ENCODE results near the gene GDI2. TPM values are rescaled to one million over a fixed set of nuclear protein-coding genes. Genes with fewer than 3 reads are reported as not detected.
"Not testable (repeated sequence)": the region's sequence is repeated elsewhere in the genome, so short reads cannot be mapped to it uniquely, and the experiment has no call there.

GDI2 gene
- polyA plus RNA-seq, 10 donors, result 226 to 309 (median 262) TPM

DNA sequence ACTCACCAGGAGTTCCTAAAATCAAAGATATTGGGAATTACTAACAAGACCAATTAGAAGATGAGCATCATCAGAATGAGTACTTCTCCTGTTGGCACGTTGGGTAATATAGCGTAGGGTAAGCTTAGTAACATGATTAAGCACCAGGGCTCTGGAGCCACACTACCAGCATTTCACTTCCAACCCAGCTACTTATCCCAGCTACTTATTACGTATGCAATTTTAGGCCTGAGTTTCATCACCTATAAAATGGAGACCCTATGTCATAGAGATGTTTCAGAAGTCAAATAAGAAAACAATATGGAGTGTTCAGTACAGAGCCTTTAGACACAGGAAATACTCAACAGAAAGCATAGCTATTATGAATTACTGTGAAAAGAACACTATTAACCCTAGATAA lies 19.0 kb downstream of the GDI2 start:
- no peak for DNase-seq

DNA sequence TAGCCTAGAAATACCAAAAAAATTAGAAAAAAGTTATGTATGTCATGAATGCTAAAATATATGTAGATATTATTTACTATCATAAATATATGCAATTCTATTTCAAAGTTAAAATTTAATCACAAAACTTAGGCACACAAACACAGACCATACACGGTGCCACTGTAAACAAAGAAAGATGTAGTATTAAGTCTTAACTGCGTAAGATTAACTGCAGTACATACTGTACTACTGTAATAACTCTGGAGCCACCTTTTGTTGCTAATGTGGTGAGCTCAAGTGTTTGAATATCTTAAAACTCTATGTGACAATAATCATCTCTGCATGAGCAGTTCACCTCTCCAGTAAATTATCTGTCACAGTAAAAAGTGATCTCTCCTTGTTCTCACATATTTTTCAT lies 23.6 kb downstream of the GDI2 start:
- no peak for DNase-seq

DNA sequence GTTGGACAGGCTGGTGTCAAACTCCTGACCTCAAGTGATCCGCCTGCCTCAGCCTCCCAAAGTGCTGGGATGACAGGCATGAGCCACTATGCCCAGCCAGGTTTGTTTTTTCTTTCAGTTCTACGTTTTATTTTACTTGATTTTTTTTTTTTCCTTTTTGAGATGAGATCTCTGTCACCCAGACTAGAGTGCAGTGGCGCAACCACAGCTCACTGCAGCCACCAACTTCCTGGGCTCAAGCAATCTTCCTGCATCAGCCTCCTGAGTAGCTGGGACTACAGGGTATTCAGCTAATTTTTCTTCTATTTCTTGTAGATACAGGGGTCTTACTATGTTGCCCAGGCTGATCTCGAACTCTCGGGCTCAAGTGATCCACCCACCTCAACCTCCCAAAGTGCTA lies 24.3 kb downstream of the GDI2 start:
- no peak for DNase-seq

DNA sequence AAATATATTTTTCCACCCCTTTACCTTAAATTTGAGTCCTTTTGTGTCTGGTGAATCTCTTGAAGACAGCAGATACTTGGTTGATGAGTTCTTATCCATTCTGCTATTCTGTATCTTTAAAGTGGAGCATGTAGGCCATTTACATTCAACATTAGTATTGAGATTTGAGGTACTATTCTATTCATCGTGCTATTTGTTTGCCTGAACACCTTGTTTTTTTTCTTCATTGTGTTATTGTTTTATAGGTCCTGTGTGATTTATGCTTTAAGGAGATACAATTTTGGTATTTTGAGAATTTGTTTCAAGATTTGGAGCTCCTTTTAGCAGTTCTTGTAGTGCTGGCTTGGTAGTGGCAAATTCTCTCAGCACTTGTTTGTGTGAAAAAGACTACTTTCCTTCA lies 29.9 kb downstream of the GDI2 start:
- DNase-seq, result no peak

DNA sequence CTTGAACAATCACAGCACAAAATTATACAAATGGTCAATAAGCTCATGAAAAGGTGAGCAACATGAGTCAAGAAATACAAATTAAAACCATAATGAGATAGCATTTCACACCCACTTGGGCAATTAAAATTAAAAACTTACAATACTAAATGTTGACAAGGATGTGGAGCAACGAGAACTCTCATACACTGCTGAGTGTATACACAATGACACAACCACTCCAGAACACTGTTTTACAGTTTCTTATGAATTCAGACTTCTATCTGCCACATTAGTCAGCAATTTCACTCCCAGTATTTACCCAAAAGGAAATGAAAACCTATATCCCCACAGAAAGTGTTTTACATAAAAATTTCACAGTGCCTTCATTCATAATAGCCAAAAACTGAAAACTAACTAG lies 31.1 kb downstream of the GDI2 start:
- DNase-seq, result no peak

DNA sequence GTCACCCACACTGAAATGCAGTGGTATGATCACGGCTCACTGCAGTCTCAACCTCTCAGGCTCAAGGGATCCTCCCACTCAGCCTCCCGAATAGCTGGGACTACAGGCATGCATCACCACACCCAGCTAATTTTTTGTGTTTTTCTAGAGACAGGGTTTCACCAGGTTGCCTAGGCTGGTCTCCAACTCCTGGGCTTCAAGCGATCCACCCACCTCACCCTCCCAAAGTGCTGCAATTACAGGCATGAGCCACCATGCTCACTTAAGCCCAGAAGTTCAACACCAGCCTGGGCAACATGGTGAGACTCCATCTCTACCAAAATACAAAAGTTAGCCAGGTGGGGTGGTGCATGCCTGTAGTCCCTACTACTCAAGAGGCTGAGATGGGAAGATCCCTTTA lies 33.5 kb downstream of the GDI2 start:
- no peak for DNase-seq

DNA sequence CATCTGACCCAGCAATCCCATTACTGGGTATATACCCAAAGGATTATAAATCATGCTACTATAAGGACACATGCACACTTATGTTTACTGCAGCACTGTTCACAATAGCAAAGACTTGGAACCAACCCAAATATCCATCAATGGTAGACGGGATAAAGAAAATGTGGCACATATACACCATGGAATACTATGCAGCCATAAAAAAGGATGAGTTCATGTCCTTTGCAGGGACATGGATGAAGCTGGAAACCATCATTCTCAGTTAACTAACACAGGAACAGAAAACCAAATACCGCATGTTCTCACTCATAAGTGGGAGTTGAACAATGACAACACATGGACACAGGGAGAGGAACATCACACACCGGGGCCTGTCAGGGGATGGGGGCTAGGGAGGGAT lies 35.5 kb downstream of the GDI2 start:
- not testable (repeated sequence) for DNase-seq

DNA sequence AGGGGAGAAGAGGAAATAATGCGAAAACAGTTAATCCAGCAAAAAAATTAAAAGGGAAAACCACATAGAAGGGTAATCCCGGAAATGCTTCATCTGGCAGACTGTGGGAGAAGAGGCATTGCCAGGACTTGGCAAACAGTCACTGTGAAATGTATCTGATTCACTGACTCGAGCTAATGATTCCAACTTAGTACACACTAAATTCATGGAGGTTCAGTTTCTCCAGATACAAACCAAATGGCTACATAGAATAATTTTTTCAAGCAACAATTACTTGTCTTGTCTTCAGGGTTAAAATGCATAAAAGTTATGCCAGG lies 36.4 kb downstream of the GDI2 start:
- peak; percentile 40 to 55 (median 51) for DNase-seq

DNA sequence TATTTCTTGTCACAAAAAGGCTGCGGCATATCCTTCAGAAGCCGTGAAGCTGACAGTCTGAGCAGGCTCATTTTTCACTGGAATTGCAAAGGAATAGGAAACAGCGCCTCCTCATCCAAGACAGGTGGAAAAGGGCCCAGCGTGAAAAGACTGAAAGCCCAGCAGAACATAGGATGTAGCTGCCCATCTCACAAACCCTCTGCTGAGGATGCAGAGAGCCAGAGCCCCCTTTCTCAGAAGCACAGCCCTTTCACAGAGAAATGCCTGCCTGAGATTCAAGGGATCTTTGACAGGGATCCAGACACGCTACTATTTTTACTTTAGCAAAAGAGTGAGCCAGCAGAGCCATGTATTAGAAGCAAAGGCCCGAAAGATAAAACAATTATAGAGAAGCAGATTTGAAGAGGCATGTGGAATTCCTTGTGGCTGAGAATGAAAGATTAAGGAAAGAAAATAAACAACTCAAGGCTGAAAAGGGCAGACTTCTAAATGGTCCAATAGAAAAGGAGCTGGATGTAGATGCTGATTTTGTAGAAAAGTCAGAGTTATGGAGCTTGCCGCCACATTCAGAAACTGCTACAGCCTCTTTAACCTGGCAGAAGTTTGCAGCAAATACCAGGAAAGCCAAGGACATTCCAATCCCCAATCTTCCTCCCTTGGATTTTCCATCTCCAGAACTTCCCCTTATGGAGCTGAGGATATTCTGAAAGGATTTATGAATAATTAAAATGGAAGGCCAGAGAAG lies 36.9 kb downstream of the GDI2 start:
- peak in 1 of 3 donors; percentile 10 for DNase-seq

DNA sequence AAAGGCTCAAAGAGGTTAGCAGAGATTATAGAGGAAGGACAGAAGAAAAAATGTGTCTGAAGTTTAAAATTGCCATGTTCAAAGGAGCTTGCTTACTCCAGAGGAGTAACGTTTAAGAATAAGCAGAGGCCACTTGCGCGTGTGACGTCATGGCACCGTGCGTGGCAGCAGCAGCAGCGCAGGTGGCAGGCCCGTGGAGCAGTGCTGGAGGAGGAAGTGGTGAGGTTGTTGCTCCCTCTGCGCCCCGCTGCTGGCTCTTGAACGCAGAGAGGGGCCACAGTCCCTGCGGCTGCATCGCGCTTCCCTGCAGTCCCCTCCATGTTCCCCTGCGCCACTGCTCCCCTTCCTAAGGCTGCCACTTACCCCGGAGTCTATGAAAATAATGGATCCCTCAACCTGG lies 37.5 kb downstream of the GDI2 start:
- DNase-seq, result no peak

DNA sequence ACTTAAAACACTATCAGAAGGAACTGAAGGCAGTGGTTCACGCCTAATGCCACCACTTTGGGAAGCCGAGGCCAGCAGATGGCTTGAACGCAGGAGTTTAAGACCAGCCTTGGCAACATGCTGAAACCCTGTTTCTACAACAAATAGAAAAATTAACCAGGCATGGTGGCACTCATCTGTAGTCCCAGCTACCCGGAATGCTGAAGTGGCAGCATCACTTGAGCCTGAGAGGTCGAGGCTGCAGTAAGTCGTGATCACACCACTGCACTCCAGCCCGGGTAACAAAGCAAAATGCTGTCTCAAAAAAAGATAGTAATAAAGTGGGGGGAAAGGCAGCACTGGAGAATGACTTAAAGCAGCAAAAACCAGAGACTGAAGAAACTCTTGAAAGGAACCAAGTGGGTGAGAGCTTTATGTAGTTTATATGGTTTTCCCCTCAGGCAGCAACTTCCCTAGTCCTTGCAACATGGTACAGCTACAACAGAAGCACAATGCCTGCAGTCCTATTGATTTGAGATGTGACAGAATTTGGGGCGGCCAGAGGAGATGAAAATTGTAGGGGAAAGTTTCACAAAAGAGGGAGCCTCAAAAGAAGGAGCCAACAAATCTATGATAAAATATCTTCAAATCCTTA lies 38.1 kb downstream of the GDI2 start:
- DNase-seq, result no peak

DNA sequence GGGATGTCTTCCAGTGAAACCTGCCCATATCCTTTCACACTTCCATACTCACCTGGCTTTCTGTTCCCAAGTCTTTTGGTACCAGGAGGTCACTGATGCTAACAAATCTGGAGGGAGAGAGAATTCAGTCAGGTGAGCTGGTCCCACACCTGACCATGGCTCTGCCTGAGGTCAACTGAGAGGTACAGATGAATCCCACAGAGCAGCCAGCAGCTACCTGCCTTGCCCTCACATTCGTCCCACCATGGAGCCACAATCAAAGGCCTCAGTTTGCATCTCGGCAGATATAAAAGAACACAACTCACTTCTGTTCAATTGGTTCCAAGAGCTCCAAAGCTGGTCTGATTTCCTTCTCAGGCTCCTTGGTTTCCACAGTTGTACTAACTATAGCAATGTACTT lies 47.0 kb downstream of the GDI2 start:
- DNase-seq, result no peak

DNA sequence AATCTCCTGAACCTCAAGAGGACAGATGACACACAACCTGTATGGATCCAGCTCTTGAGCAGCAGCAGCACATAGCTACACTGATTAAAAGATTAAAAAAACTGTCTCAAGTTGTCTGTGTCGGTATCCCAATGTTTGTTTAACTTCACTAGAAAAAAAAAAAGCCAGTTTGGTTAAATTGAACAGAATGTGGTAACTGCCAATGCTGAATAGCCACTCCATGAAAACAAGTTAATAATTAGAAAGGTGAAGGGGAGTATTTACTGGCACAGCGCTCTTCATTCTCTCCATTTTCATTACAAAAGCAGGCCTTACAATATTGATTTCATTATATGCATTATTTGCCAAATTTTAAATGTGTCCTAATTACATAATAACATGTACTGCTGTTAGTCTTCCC lies 47.6 kb downstream of the GDI2 start:
- no peak for DNase-seq

DNA sequence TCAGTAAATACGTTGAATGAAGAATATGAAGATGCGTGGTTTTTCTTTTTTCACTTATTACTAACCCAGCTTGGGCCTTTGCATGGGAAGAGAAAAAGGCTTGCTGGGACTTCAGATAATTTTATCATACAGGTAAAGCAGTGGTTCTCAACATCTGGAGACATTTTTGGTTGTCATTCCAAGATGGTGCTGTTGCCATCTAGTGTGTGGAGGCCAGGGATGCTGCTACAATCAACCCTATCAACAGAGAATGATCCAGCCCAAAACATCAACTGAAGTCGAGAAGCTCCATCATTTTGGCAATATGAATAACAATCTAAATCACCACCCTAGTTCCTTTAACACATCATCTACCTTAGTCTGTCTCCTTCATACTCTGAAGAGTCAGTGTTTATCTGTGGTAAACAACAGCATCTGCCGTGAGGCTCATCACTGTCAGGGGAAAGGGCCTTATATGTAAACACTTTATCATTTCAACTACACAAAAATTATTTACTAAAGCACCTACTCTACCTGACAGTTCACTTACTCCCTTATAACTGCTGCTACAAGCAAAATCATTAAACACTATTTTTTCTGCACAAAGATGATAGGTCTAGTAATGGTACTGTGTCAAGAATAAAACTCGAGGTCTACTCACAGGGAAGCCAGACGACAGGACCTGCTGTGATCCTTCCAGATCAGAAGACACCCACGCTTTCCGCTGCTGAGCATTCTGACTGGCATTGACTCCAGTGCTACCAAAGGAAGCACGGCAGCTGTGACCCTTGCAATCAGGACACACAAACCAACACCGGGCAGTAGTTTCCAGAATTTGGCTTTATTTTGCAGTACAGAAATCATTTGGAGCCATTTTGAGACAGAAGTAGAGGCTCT lies 48.6 kb downstream of the GDI2 start:
- DNase-seq, result no peak

DNA sequence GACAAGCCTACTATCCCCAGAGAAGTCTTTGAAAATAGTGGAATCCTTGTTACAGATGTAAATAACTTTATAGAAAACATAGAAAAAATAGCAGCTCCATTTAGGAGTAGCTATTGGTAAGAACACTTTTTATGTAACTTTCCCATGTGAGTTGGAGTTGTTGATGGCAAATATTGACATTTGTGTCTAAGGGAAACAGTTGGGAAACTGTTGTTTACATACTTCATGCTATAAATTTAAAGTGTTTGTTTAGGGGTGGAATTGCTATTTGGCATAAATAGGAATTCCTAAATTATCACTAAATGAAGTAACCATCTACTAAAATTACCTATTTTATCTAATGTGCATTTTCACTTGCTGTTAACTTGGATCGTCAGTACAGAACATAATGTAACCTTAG lies 50.7 kb downstream of the GDI2 start:
- no peak for DNase-seq

DNA sequence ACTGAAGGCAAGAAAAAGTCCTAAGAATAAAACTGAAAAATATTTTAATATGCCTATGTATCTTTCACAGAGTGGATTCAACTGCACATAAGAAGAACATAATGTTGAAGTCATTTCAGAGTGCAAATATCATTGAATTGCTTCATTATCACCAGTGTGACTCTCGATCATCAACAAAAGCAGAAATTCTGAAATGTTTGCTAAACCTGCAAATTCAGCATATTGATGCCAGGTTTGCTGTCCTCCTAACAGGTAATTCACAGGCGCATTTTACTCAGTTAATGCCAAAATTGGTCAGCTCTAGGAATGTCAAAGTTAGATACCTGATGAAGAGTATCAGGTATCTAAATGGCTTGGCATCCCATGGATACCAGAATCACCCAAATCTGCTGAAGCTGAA lies 52.0 kb downstream of the GDI2 start:
- no peak for DNase-seq

DNA sequence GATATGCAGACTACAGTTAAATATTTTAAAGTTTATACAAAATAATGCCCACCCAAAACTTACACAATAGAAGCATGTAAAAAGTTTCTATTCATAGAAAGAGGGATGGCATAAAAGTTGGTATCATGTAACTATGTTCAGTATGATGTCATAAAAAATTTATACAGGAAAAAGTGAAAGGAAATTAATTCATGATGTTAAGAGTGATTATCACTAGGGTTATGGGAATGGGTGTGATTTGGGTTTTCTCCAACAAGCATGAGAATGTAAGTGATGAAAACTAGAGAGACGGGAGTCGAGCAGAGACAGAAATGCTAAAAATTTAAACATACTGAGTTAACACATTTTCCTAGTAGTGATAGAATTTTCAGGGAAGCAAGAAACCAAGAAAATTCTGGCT lies 52.7 kb downstream of the GDI2 start:
- no peak for DNase-seq

DNA sequence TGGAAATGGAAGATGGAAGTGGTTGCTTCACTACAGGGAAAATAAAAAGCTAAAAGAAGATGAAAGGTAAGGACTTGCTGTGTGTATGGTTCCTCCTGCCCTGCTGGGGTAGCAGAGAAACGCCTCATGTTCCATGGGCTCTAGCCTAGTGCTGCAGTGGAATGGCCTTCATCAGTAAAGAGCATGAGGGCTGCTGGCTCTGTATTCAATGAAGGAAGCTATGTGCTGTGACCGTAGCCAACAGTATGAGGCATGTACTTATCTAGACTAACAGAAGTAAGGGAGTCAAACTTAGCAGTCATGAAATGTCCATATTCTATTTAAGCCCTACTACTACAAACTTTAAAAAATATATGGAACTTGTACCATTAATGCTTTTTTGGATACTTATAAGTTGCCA lies 54.3 kb downstream of the GDI2 start:
- no peak for DNase-seq

DNA sequence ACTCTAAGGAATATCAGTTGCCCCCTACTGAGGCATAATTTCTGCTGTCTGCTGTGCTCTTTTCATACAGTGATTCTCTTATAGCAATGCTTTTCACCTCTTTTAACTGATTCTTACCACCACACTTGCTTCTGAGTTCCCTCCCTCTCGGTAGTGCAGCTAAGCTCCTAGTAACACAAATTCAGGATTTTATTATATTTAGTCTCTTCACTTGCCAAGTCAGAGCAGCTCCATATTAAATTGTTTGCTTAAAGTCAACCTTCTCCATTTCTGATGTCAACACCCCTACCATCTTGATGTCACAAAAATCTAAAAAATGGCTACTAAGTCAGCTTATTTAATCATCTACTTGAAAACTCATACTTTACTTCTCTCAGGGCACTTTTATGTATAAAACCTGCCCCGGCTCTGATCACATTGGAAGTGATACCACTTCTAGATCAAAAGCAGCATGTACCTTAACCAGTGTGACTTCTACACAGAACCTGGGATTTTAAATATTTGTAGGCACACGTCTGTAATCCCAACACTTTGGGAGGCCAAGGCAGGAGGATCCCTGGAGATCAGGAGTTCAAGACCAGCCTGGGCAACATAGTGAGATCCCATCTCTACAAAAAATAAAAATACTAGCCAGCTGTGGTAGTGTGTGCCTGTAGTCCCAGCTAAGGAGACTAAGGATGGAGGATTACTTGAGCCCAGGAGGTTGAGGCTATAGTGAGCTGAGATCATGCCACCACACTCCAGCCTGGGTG lies 55.3 kb downstream of the GDI2 start:
- no peak for DNase-seq

DNA sequence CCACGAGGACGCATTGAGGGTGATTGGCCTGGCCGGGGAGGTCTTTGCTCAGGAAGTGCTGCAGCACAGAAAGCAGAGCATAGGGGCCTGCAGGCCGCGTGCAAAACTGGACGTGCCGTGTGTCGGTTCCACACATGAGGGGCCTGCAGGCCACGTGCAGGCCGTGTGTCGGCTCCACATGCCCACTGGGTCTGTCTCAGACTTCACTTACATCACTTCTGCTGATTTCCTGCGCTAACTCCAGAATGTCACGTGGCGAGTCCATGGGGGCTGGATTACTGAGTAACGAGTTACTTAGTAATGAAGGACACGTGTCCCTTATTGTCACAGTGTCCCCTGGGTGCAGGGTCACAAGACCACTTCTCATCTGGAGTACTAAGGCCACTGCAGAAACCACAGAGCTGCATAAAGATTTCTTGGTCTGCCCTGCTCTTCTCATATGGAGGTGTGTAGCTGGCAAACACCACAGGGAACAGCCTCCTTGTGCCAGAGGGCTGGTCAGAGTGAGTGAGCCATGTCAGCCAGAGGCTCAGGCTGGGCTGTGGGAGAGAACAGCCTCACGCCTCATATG lies 60.8 kb downstream of the GDI2 start:
- peak in 1 of 3 donors; percentile 26 for DNase-seq

DNA sequence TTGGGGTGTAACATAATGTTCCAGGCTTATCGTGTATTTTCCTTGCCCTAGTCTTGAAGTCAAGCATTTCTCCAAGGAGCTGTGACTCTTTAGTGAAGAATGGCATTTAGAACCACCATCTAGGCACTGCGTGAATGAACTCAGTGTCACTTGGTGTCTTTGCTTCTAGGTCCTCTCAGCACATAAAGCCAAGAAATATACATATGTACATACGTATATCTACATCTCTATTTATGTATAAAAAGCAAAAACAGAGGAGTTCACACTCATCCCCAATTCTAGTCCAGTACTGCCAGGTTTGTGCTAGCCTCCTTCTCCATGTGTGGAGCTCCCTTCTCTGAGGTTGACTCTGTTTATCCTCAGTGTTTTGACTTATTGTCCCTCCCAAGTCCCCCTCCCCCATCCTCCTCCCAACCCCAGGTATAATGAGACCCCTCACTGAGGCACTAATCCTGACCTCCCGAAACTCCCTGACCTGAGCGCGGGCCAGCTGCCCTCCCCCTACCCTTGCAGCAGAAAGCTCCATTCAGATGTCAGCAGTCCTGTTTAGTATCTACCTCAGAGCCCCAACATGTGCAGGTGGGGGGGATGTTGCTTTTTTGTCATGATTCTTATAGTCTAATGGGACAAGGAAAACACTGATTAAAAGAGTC lies 61.5 kb downstream of the GDI2 start:
- no peak for DNase-seq
